HepG2 (cell line): Measurements from ENCODE around the gene C19orf85. TPM values are rescaled to one million over a fixed set of nuclear protein-coding genes. Genes with fewer than 3 reads are reported as not detected.
A peak's percentile ranks its signal among the peaks of the same experiment; 100 is the strongest.

Experiments
- ATAC-seq: fragments of 200-7000 bp; cut with Tn5 transposase; 3 replicates; pipeline ENCODE4 v1.9.1; 2020; ENCODE audit warnings: mild to moderate bottlenecking, moderate library complexity
- BruUV-seq: library from RNA; stranded (reverse); fragments of 400-500 nt; replicated peaks from 2 replicates; lab custom pipeline; 2021; lab: Mats Ljungman, UMichigan
- CTCF ChIA-PET: fragments of 300-600 bp; formaldehyde crosslinking; extraction: SDS; loops from one replicate; lab custom pipeline; 2021; ENCODE audit warnings: low total read pairs, inconsistent platforms, low intra/inter-chr PET ratio; lab: Yijun Ruan, JAX
- POLR2A ChIA-PET: fragments of 350-600 bp; sonication (Branson Sonifier 250); formaldehyde crosslinking; loops from one replicate; lab custom pipeline; 2020; ENCODE audit warnings: antibody characterized with exemption, inconsistent platforms; lab: Yijun Ruan, JAX
- DNase-seq: peaks from one replicate; pipeline ENCODE4 v3.0.0-alpha.2; 2015; ENCODE audit warnings: low spot score
- FAIRE-seq: peaks from 3 replicates; lab custom pipeline; 2011; peaks lifted over from hg19 to GRCh38; lab: Jason Lieb, UNC
- H2AFZ ChIP-seq: one replicate; pipeline ENCODE4 v1.6.1; 2011; ENCODE audit warnings: low read length, inconsistent platforms
- H3K27ac ChIP-seq: fragments of 300-600 bp; 3 replicates; pipeline ENCODE4 v1.8.0; 2011; ENCODE audit warnings: mixed run types, mild to moderate bottlenecking, mixed read lengths, low read length, inconsistent platforms; ENCODE audit not compliant: insufficient read depth; ENCODE audit errors: extremely low read length
- H3K27me3 ChIP-seq, 2 experiments: fragments of 200-600 bp in 1 of 2; 2 replicates in 1 of 2; 3 replicates in 1 of 2; pipeline versions ENCODE4 v1.6.0 to v1.8.0; 2011; ENCODE audit warnings: low read length in 2 of 2, mild to moderate bottlenecking in 2 of 2, moderate library complexity in 2 of 2, inconsistent platforms in 1 of 2; ENCODE audit not compliant: insufficient read depth in 2 of 2, control insufficient read depth in 1 of 2
- H3K36me3 ChIP-seq, 2 experiments: fragments of 200-600 bp in 1 of 2; replicated peaks in 1 of 2; 2 replicates in 1 of 2; 3 replicates in 1 of 2; pipeline versions ENCODE4 v1.5.1 to v1.8.0; 2011; ENCODE audit warnings: low read length in 2 of 2, inconsistent platforms in 1 of 2; ENCODE audit not compliant: insufficient read depth in 2 of 2, control insufficient read depth in 1 of 2
- H3K4me1 ChIP-seq: 2 replicates; pipeline ENCODE4 v1.5.1; 2012; ENCODE audit warnings: low read length, inconsistent platforms; ENCODE audit not compliant: insufficient read depth
- H3K4me2 ChIP-seq: 2 replicates; pipeline ENCODE4 v1.6.0; 2011; ENCODE audit warnings: low read depth, low read length, inconsistent platforms
- H3K4me3 ChIP-seq, 3 experiments: fragments of 200-600 bp in 1 of 3; sonication (generic), shearing (Covaris generic) in 1 of 3; replicated peaks in 1 of 3; 2 replicates each; pipeline ENCODE4 v1.5.1; 2011 to 2016; ENCODE audit warnings: low read length in 3 of 3, inconsistent platforms in 2 of 3, low read depth in 2 of 3, mild to moderate bottlenecking in 2 of 3, control low read depth in 1 of 3, mixed read lengths in 1 of 3; ENCODE audit not compliant: insufficient read depth in 1 of 3
- H3K79me2 ChIP-seq: one replicate; pipeline ENCODE4 v1.6.1; 2011; ENCODE audit warnings: low read length, inconsistent platforms; ENCODE audit not compliant: insufficient read depth
- H3K9ac ChIP-seq: 2 replicates; pipeline ENCODE4 v1.6.0; 2011; ENCODE audit warnings: mild to moderate bottlenecking, low read depth, low read length, inconsistent platforms; ENCODE audit not compliant: insufficient read depth
- H3K9me3 ChIP-seq: 2 replicates; pipeline ENCODE4 v1.5.1; 2012; ENCODE audit warnings: mild to moderate bottlenecking, low read length
- H4K20me1 ChIP-seq: 2 replicates; pipeline ENCODE4 v1.6.0; 2011; ENCODE audit warnings: inconsistent platforms, mild to moderate bottlenecking, low read length, moderate library complexity; ENCODE audit not compliant: insufficient read depth
- AGO2 ChIP-seq: fragments of 200-400 bp; formaldehyde crosslinking; optimal IDR thresholded peaks from 2 replicates; pipeline ENCODE3; 2017; ENCODE audit warnings: mild to moderate bottlenecking, low read depth, low read length, moderate library complexity
- FOXC1 ChIP-seq: sonication (generic); formaldehyde crosslinking; IDR thresholded peaks from 2 replicates; pipeline ENCODE4 v1.8.0; 2022; ENCODE audit warnings: mild to moderate bottlenecking, missing genetic modification reagents, borderline replicate concordance
- HCFC1 ChIP-seq: fragments of 150-350 bp; IDR thresholded peaks from 2 replicates; pipeline ENCODE4 v1.6.1; 2014; ENCODE audit warnings: low read depth, low read length
- RBFOX2 ChIP-seq: fragments of 200-400 bp; formaldehyde crosslinking; IDR thresholded peaks from 2 replicates; pipeline ENCODE4 v1.6.1; 2017; ENCODE audit warnings: low read depth, mild to moderate bottlenecking, low read length
- ZBTB21 ChIP-seq: sonication (generic); formaldehyde crosslinking; IDR thresholded peaks from 2 replicates; pipeline ENCODE4 v1.4.0; 2020; ENCODE audit warnings: missing genetic modification reagents
- WGBS: methylation state at CpG from one replicate; pipeline ENCODE4 v1.1.6; 2017; ENCODE audit warnings: low lambda C conversion rate; 5-methylcytosine and 5-hydroxymethylcytosine counted together
- in situ Hi-C: cut with HindIII; loops from 2 replicates; pipeline ENCODE4 v1.10.0; 2017; ENCODE audit warnings: low pct_unique_long_range_greater_than_20kb; ENCODE audit not compliant: extremely low pct_ligation_motif_present
- intact Hi-C: fragments of 100-400 bp; cut with micrococcal nuclease; formaldehyde crosslinking; loops from one replicate; pipeline ENCODE4 v1.10.0; 2022; ENCODE audit not compliant: unreplicated experiment
- polyA plus RNA-seq, 8 experiments: library from polyadenylated mRNA; depleted of rRNA in 3 of 8; stranded (reverse) in 7 of 8; unstranded in 1 of 8; fragments of >200 nt; fragmentation: Illumina TruSeq in 4 of 8; extraction: Trizol in 4 of 8; gene quantifications; 2 replicates each; pipeline versions ENCODE4 v1.2.1 to v1.2.3, GENCODE V29; 2011 to 2016; ENCODE audit warnings: low read depth in 4 of 8, missing spikeins in 1 of 8, mixed read lengths in 1 of 8; ENCODE audit not compliant: insufficient read depth in 1 of 8
- total RNA-seq, 5 experiments: library from RNA; depleted of rRNA; stranded (reverse); fragments of >200 nt; fragmentation: Illumina TruSeq; extraction: Trizol; gene quantifications; 2 replicates each; pipeline ENCODE4 v1.2.3, GENCODE V29; 2016; ENCODE audit warnings: low read depth in 1 of 5
- TF ChIP-seq, protein P1 (sequence below): sonication (generic); formaldehyde crosslinking; IDR thresholded peaks from 2 replicates; pipeline ENCODE4 v1.4.0; 2020; ENCODE audit warnings: missing genetic modification reagents
- TF ChIP-seq, protein P2 (sequence below): sonication (generic); formaldehyde crosslinking; IDR thresholded peaks from 2 replicates; pipeline ENCODE4 v1.9.0; 2022; ENCODE audit warnings: missing genetic modification reagents, mild to moderate bottlenecking, borderline replicate concordance

The C19orf85 gene
- total and polyA plus RNA-seq, 2 of the 13 experiments (the other 11 are each of a cell fraction or from before 2014, with no cell fraction given): not detected

DNA sequence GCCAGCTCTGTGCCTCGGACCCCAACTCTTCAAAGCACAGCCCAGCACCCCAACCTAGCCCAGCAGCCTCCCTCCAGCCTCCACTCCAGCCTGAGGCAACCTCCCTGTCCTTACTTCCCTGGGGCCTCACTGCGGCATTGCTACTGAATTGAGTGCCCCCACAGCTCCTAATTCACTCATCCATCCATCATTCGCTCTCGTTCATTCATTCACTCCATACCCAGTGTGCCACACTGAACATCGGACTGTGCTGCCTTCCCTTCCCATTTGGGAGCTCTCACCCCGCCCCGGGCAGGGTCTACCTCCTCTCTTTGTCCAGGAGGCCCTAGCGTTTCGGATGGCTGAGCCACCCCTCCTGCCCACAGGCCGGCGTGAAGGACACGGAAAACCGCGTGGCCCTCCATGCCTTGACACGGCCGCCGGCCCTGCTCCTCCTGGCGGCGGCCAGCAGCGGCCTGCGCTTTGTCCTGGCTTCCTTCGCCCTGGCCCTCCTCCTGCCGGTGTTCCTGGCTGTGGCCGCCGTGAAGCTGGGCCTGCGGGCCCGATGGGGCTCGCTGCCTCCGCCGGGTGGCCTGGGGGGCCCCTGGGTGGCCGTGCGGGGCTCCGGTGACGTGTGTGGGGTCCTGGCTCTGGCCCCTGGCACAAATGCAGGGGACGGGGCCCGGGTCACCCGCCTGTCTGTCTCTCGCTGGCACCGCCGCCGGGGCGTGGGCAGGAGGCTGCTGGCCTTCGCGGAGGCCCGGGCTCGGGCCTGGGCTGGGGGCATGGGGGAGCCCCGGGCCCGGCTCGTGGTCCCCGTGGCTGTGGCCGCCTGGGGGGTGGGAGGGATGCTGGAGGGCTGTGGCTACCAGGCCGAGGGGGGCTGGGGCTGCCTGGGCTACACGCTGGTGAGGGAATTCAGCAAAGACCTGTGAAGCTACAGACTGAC, 21.8 kb upstream of the C19orf85 start:
- DNase-seq (no peak), ATAC-seq (no peak), FAIRE-seq (no peak)
- intact Hi-C loops (no loop called here), in situ Hi-C loops (no loop called here)
- CTCF ChIA-PET: no interaction called here
- peak overlapping the region; percentile 91 for H3K4me2 ChIP-seq
- no peak overlapping the region; the same call in 1 of the 2 replicates for H3K9ac ChIP-seq
- peaks cover 7 to 18% of the 10 kb centered on the region in 2 experiments for H3K27me3 ChIP-seq
- peak overlapping the region in 2 of 3 experiments; percentile 69 to 79; a peak in 3 of 6 replicates for H3K4me3 ChIP-seq
- no peak overlapping the region for H2AFZ ChIP-seq
- no peaks in the 10 kb centered on the region for H4K20me1 ChIP-seq
- no peaks in the 10 kb centered on the region for H3K79me2 ChIP-seq
- POLR2A ChIA-PET: interaction anchor here (1.2 to 4.3 kb wide), 5 partner anchors 8 to 120 kb away, joined by 3 to 44 read pairs (median 4); partner anchors contain the start of genes ISOC2 and ZNF628
- BruUV-seq: no TSS peak
- peaks cover 33% of the 10 kb centered on the region for H3K4me1 ChIP-seq
- WGBS: 93% methylated on average over 16 of the region's 53 CpGs
- no peak overlapping the region for H3K27ac ChIP-seq
- H3K9me3 ChIP-seq: no peaks in the 10 kb centered on the region
- TF ChIP-seq RBFOX2 (0 out of 2 replicates have a peak, but pooled peaks have one; percentile 27), HCFC1 (no peak), ZBTB21 (CRISPR knock-in tag) (no peak), AGO2 (no peak), FOXC1 (CRISPR knock-in tag) (no peak)
- TF ChIP-seq, protein P1, sequence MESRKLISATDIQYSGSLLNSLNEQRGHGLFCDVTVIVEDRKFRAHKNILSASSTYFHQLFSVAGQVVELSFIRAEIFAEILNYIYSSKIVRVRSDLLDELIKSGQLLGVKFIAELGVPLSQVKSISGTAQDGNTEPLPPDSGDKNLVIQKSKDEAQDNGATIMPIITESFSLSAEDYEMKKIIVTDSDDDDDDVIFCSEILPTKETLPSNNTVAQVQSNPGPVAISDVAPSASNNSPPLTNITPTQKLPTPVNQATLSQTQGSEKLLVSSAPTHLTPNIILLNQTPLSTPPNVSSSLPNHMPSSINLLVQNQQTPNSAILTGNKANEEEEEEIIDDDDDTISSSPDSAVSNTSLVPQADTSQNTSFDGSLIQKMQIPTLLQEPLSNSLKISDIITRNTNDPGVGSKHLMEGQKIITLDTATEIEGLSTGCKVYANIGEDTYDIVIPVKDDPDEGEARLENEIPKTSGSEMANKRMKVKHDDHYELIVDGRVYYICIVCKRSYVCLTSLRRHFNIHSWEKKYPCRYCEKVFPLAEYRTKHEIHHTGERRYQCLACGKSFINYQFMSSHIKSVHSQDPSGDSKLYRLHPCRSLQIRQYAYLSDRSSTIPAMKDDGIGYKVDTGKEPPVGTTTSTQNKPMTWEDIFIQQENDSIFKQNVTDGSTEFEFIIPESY (CRISPR knock-in tag): peak; percentile 84
- TF ChIP-seq, protein P2, sequence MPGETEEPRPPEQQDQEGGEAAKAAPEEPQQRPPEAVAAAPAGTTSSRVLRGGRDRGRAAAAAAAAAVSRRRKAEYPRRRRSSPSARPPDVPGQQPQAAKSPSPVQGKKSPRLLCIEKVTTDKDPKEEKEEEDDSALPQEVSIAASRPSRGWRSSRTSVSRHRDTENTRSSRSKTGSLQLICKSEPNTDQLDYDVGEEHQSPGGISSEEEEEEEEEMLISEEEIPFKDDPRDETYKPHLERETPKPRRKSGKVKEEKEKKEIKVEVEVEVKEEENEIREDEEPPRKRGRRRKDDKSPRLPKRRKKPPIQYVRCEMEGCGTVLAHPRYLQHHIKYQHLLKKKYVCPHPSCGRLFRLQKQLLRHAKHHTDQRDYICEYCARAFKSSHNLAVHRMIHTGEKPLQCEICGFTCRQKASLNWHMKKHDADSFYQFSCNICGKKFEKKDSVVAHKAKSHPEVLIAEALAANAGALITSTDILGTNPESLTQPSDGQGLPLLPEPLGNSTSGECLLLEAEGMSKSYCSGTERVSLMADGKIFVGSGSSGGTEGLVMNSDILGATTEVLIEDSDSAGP (CRISPR knock-in tag): peak; percentile 3; the same call in 1 of the 2 replicates
- no peaks in the 10 kb centered on the region for H3K36me3 ChIP-seq
